ENCODE measurements around the gene SHLD2.
"Not testable (repeated sequence)": the region's sequence is repeated elsewhere in the genome, so short reads cannot be mapped to it uniquely, and the experiment has no call there.

Gene SHLD2

GRCh38 chr10:87084291-87084782 is 10.7 kb upstream of the SHLD2 start:
- FAIRE-seq, result not testable (repeated sequence)

GRCh38 chr10:87085537-87085936 is 9.5 kb upstream of the SHLD2 start:
- FAIRE-seq, result peak; percentile 65

- FAIRE-seq, result no peak
These were observed 5.3 kb upstream of the SHLD2 start for GRCh38 chr10:87089746-87090145.

GRCh38 chr10:87090779-87091178 is 4.2 kb upstream of the SHLD2 start:
- FAIRE-seq, result no peak

GRCh38 chr10:87092376-87092860 is 2.6 kb upstream of the SHLD2 start:
- FAIRE-seq, result no peak

- FAIRE-seq, result no peak
These were observed 2.0 kb upstream of the SHLD2 start for GRCh38 chr10:87092861-87093631.

GRCh38 chr10:87093632-87094372 is 1.2 kb upstream of the SHLD2 start:
- no peak for FAIRE-seq

GRCh38 chr10:87095236-87095945 is 385 bp downstream of the SHLD2 start:
- FAIRE-seq, result no peak

GRCh38 chr10:87101996-87102395 is 7.0 kb downstream of the SHLD2 start:
- FAIRE-seq, result no peak

- not testable (repeated sequence) for FAIRE-seq
These were observed 9.7 kb downstream of the SHLD2 start for GRCh38 chr10:87104727-87105126.

- FAIRE-seq, result no peak
These were observed 10.6 kb downstream of the SHLD2 start for GRCh38 chr10:87105446-87106124.

GRCh38 chr10:87118122-87118521 is 23.1 kb downstream of the SHLD2 start:
- FAIRE-seq, result not testable (repeated sequence)

- FAIRE-seq, result not testable (repeated sequence)
These were observed 24.0 kb downstream of the SHLD2 start for GRCh38 chr10:87119029-87119428.

GRCh38 chr10:87123351-87123750 is 28.3 kb downstream of the SHLD2 start:
- not testable (repeated sequence) for FAIRE-seq

GRCh38 chr10:87127048-87127447 is 32.0 kb downstream of the SHLD2 start:
- not testable (repeated sequence) for FAIRE-seq

GRCh38 chr10:87127607-87128156 is 32.7 kb downstream of the SHLD2 start:
- FAIRE-seq, result not testable (repeated sequence)

GRCh38 chr10:87132176-87132575 is 37.2 kb downstream of the SHLD2 start:
- not testable (repeated sequence) for FAIRE-seq

GRCh38 chr10:87133936-87134335 is 38.9 kb downstream of the SHLD2 start:
- not testable (repeated sequence) for FAIRE-seq

GRCh38 chr10:87134440-87134839 is 39.4 kb downstream of the SHLD2 start:
- FAIRE-seq, result not testable (repeated sequence)

GRCh38 chr10:87137478-87137877 is 42.5 kb downstream of the SHLD2 start:
- not testable (repeated sequence) for FAIRE-seq

GRCh38 chr10:87142230-87143108 is 47.5 kb downstream of the SHLD2 start:
- FAIRE-seq, result not testable (repeated sequence)
